ENCODE data around the gene SCYGR6.

DNA sequence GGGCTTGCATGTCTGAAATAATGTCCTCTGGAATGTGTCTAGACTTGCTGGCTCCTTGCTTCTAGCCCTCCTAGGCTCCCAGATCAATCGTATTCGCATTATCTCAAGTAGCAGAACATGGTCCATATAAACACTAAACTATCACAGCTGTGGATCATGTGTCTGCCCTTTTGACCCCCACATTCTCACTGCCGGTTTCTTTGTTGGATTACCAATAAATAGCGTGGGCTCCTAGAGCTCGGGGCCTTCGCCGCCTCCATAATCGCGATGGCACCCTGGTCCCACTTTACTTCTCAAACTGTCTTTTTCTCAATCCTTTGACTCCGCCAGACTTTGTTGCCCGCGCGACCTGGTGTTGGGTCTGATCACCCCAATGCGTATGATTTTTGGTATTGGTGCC is 14.8 kb upstream of the SCYGR6 start:
- TF ChIP-seq, protein P1, sequence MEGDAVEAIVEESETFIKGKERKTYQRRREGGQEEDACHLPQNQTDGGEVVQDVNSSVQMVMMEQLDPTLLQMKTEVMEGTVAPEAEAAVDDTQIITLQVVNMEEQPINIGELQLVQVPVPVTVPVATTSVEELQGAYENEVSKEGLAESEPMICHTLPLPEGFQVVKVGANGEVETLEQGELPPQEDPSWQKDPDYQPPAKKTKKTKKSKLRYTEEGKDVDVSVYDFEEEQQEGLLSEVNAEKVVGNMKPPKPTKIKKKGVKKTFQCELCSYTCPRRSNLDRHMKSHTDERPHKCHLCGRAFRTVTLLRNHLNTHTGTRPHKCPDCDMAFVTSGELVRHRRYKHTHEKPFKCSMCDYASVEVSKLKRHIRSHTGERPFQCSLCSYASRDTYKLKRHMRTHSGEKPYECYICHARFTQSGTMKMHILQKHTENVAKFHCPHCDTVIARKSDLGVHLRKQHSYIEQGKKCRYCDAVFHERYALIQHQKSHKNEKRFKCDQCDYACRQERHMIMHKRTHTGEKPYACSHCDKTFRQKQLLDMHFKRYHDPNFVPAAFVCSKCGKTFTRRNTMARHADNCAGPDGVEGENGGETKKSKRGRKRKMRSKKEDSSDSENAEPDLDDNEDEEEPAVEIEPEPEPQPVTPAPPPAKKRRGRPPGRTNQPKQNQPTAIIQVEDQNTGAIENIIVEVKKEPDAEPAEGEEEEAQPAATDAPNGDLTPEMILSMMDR (IDR thresholded peaks at IDR 0.05), result no peak
- no peak for TF ChIP-seq EZH2 (IDR thresholded peaks at IDR 0.05; ENCODE audit: borderline replicate concordance, insufficient read depth, low read depth, low read length, poor library complexity, severe bottlenecking)
